GM19043 (cell line): ENCODE data around the gene IRF2.
"Not testable (repeated sequence)": the region's sequence is repeated elsewhere in the genome, so short reads cannot be mapped to it uniquely, and the experiment has no call there.

ENCODE experiments used
- ATAC-seq: cut with Tn5 transposase; IDR thresholded peaks from one replicate; pipeline ENCODE4 v1.9.1; 2021; ENCODE audit warnings: low read depth; ENCODE audit not compliant: unreplicated experiment

IRF2 gene

GRCh38 chr4:184350213-184350817 is 124.0 kb downstream of the IRF2 start:
- ATAC-seq = no peak

- ATAC-seq = no peak
Observed at GRCh38 chr4:184349283-184350039, 124.9 kb downstream of the IRF2 start.

- ATAC-seq = no peak
Observed at GRCh38 chr4:184348311-184349233, 125.8 kb downstream of the IRF2 start.

GRCh38 chr4:184347251-184348239 is 126.8 kb downstream of the IRF2 start:
- peak; percentile 61 for ATAC-seq

DNA sequence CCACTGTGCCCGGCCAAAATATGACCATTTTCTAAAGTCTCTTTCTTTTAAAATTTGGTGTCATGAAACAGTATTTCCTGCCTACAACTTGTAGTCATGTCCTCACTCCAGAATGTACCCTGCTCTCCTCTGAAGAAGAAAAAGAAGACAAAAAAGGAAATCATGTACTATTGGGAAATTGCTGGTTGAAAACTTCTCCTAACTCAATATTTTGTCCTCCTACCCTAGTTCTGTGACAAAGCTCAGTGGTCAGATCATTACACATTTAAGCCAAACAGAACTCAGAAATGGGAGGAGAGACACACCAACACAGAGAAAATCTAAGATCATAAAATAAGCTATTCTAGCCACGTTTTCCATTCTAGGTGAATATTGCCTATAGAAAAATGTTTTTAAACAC is 127.7 kb downstream of the IRF2 start:
- ATAC-seq = no peak

DNA sequence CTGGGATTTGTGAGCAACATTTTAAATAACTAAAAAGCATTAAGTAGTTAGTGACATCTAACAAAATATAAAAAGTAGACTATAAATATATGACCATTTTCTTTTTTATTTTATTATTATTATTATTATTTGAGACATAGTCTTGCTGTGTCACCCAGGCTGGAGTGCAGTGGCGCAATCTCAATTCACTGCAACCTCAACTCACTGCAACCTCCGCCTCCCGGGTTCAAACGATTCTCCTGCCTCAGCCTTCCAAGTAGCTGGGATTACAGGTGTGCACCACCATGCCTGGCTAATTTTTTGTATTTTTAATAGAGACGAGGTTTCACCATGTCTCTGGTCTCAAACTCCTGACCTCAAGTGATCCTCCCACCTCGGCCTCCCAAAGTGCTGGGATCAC is 128.1 kb downstream of the IRF2 start:
- not testable (repeated sequence) for ATAC-seq

- no peak for ATAC-seq
Observed at GRCh38 chr4:184345573-184345922, 128.8 kb downstream of the IRF2 start.

- ATAC-seq = no peak
Observed at GRCh38 chr4:184344899-184345572, 129.3 kb downstream of the IRF2 start.

- no peak for ATAC-seq
Observed at GRCh38 chr4:184344435-184344834, 129.9 kb downstream of the IRF2 start.

GRCh38 chr4:184343502-184344177 is 130.7 kb downstream of the IRF2 start:
- ATAC-seq = peak; percentile 38

DNA sequence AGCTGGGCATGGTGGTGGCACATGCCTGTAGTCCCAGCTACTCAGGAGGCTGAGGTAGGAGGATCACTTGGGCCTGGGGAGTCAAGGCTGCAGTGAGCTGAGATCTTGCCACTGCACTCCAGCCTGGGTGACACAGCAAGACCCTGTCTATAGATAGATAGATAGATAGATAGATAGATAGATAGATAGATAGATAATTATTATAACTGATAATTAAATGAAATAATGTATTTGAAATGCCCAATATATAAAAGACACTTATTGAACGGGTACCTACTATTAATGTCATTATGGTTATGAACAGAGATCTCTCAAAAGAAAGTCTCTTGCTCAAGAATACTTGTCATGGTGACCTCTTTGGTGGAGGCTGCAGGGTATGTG is 131.5 kb downstream of the IRF2 start:
- ATAC-seq = not testable (repeated sequence)

DNA sequence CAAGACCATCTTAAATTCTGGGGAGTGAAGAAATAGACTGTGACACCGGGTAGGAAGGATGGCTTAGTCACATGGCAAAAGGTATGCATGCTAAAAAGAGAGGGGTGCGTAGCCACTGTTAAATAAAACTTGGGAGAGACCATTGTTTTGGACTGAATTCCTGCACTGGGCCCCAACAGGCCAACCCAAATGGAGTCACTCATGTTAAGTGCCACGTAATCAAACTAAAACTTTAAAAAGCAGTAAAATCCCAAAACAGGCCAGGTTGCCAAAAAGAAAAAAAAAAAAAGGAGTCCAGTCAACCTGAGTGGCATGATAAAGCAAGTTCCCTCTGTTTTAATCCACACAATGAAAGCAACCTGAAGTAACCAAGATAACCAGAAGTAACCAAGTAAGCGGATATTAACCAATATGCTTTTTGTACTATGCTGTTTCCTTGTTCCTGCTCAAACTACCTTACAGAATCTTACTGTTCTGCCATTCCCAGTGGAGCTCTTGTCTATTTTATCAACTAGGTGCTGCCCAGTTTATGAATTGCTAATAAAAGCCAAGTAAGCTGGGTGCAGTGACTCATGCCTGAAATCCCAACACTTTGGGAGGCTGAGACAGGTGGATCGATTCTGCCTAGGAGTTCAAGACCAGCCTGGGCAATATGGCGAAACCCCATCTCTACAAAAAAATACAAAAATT is 132.0 kb downstream of the IRF2 start:
- ATAC-seq = no peak

DNA sequence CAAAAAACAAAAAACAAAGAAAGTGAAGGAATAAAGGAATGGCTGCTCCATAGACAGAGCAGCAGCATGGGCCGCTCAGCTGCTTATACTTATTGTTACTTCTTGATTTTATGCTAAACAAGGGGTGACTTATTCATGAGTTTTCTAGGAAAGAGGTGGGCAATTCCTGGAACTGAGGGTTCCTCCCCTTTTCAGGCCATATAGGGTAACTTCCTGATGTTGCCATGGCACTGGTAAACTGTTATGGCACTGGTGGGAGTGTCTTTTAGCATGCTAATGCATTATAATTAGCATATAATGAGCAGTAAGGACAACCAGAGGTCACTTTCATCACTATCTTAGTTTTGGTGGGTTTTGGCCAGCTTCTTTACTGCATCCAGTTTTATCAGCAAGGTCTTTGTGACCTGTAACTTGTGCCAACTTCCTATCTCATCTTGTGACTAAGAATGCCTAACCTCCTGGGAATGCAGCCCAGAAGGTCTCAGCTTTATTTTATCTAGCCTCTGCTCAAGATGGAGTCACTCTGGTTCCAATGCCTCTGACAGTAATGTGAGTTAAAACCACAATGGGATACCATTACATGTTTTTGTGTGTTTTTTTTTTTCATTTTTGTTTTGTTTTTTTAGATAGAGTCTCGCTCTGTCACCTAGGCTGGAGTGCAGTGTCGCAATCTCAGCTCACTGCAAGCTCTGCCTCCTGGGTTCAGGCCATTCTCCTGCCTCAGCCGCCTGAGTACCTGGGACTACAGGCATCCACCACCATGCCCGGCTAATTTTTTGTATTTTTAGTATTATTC is 134.8 kb downstream of the IRF2 start:
- not testable (repeated sequence) for ATAC-seq

DNA sequence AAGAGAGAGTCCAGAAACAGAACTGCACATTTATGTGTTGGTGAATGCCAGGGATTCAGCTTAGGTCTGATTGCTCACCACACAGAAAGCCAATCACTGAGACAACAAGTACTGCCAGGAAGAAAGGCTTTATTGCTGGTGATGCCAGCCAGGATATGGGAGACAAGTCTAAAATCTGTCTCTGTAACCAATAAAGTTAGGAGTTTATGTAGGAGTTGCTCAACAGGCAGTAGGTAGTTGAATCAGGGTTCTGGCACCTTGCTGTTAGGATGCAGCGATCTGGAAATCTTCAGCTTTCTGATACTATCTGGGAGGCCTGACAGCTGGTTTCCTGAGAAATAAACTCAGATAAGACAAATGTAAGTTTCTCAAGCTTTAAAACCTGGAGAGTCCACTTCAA is 136.4 kb downstream of the IRF2 start:
- ATAC-seq = no peak
